SK-N-SH (cell line): ENCODE data around the gene RFX7. TPM values are rescaled to one million over a fixed set of nuclear protein-coding genes. Genes with fewer than 3 reads are reported as not detected.

ENCODE experiments used
- CTCF ChIA-PET: fragments of 300-600, 350-600 bp; formaldehyde crosslinking; extraction: SDS; loops from one replicate; lab custom pipeline; 2021; lab: Yijun Ruan, JAX
- POLR2A ChIA-PET: fragments of 350-600 bp; sonication (Branson Sonifier 250); formaldehyde crosslinking; extraction: SDS; loops from one replicate; lab custom pipeline; 2020; ENCODE audit warnings: antibody characterized with exemption, inconsistent platforms; lab: Yijun Ruan, JAX
- DNase-seq: peaks from one replicate; pipeline ENCODE4 v3.0.0; 2012
- H2AFZ ChIP-seq: fragments of 200-600 bp; sonication (generic); 2 replicates; pipeline ENCODE4 v1.8.1; 2016; ENCODE audit warnings: antibody characterized with exemption, mild to moderate bottlenecking, low read depth
- H3F3A ChIP-seq: fragments of 200-600 bp; sonication (generic); replicated peaks from 2 replicates; pipeline ENCODE3; 2016; ENCODE audit warnings: antibody characterized with exemption, mild to moderate bottlenecking; ENCODE audit not compliant: insufficient read depth
- H3K27ac ChIP-seq, 2 experiments: fragments of 200-500 bp in 1 of 2; fragments of 200-600 bp in 1 of 2; sonication (Bioruptor generic) in 1 of 2; sonication (generic), shearing (Covaris generic) in 1 of 2; 2 replicates each; pipeline versions ENCODE4 v1.5.1 to v1.6.1; 2014 to 2016; ENCODE audit warnings: low read depth in 2 of 2, inconsistent platforms in 1 of 2, low read length in 1 of 2, mild to moderate bottlenecking in 1 of 2, mixed read lengths in 1 of 2
- H3K27me3 ChIP-seq: fragments of 200-600 bp; sonication (generic), shearing (Covaris generic); 2 replicates; pipeline ENCODE4 v1.6.1; 2016; ENCODE audit warnings: mixed run types; ENCODE audit not compliant: insufficient read depth
- H3K36me3 ChIP-seq, 2 experiments: fragments of 200-500 bp in 1 of 2; fragments of 200-600 bp in 1 of 2; sonication (Bioruptor generic) in 1 of 2; sonication (generic) in 1 of 2; replicated peaks in 1 of 2; 2 replicates each; pipeline versions ENCODE3 to v1.5.1; 2014 to 2016; ENCODE audit warnings: low read length in 1 of 2, mild to moderate bottlenecking in 1 of 2; ENCODE audit not compliant: insufficient read depth in 2 of 2, control insufficient read depth in 1 of 2
- H3K4me1 ChIP-seq, 2 experiments: fragments of 200-500 bp in 1 of 2; fragments of 200-600 bp in 1 of 2; sonication (Bioruptor generic) in 1 of 2; sonication (generic), shearing (Covaris generic) in 1 of 2; 2 replicates each; pipeline versions ENCODE4 v1.5.1 to v1.6.1; 2014 to 2016; ENCODE audit warnings: low read depth in 1 of 2, low read length in 1 of 2, mixed run types in 1 of 2; ENCODE audit not compliant: insufficient read depth in 2 of 2, control insufficient read depth in 1 of 2
- H3K4me2 ChIP-seq: fragments of 200-600 bp; sonication (generic), shearing (Covaris generic); 2 replicates; pipeline ENCODE4 v1.6.1; 2017; ENCODE audit warnings: mixed run types
- H3K4me3 ChIP-seq, 2 experiments: fragments of 200-500 bp in 1 of 2; fragments of 200-600 bp in 1 of 2; sonication (Bioruptor generic) in 1 of 2; sonication (generic), shearing (Covaris generic) in 1 of 2; 2 replicates each; pipeline versions ENCODE4 v1.5.1 to v1.8.1; 2014 to 2016; ENCODE audit warnings: low read depth in 2 of 2, inconsistent platforms in 1 of 2, low read length in 1 of 2, mild to moderate bottlenecking in 1 of 2, mixed read lengths in 1 of 2, moderate library complexity in 1 of 2
- H3K79me2 ChIP-seq: fragments of 200-600 bp; sonication (generic); 2 replicates; pipeline ENCODE4 v1.8.1; 2017; ENCODE audit warnings: mild to moderate bottlenecking; ENCODE audit not compliant: insufficient read depth
- H3K9ac ChIP-seq: fragments of 200-600 bp; sonication (generic); 2 replicates; pipeline ENCODE4 v1.6.1; 2017; ENCODE audit warnings: mixed run types
- H3K9me2 ChIP-seq: fragments of 200-600 bp; sonication (generic); 2 replicates; pipeline ENCODE4 v1.6.1; 2017; ENCODE audit warnings: mixed run types
- H3K9me3 ChIP-seq: fragments of 200-600 bp; sonication (generic); 2 replicates; pipeline ENCODE4 v1.6.1; 2017; ENCODE audit warnings: mixed run types, mild to moderate bottlenecking, moderate library complexity
- H4K20me1 ChIP-seq: fragments of 200-600 bp; sonication (generic); 2 replicates; pipeline ENCODE4 v1.6.1; 2017; ENCODE audit warnings: mild to moderate bottlenecking, mixed run types; ENCODE audit not compliant: insufficient read depth
- CHD2 ChIP-seq: fragments of 150-350 bp; IDR thresholded peaks from 2 replicates; pipeline ENCODE4 v1.6.1; 2018; ENCODE audit warnings: low read length; ENCODE audit not compliant: partially characterized antibody
- CTCF ChIP-seq: fragments of 200-600 bp; sonication (generic); IDR thresholded peaks from 2 replicates; pipeline ENCODE4 v1.6.1; 2017; ENCODE audit warnings: antibody characterized with exemption, mild to moderate bottlenecking, moderate library complexity
- FOSL2 ChIP-seq: IDR thresholded peaks from 2 replicates; pipeline ENCODE4 v1.4.0; 2012; ENCODE audit warnings: low read depth, mild to moderate bottlenecking, moderate library complexity, borderline replicate concordance
- GATA2 ChIP-seq: sonication (generic); formaldehyde crosslinking; IDR thresholded peaks from 2 replicates; pipeline ENCODE4 v1.5.0; 2020; ENCODE audit warnings: mild to moderate bottlenecking, missing genetic modification reagents
- IRF3 ChIP-seq: fragments of 150-350 bp; IDR thresholded peaks from 2 replicates; pipeline ENCODE4 v1.6.1; 2016; ENCODE audit warnings: mild to moderate bottlenecking, low read depth, low read length
- JUND ChIP-seq: IDR thresholded peaks from 2 replicates; pipeline ENCODE4 v1.4.0; 2012
- MAX ChIP-seq: IDR thresholded peaks from 2 replicates; pipeline ENCODE4 v1.4.0; 2012; ENCODE audit warnings: low read depth
- RAD21 ChIP-seq: IDR thresholded peaks from 2 replicates; pipeline ENCODE4 v1.6.1; 2012; ENCODE audit warnings: mild to moderate bottlenecking, low read length
- RCOR1 ChIP-seq: fragments of 150-350 bp; IDR thresholded peaks from 2 replicates; pipeline ENCODE4 v1.6.1; 2017; ENCODE audit warnings: antibody characterized with exemption, low read length
- REST ChIP-seq: IDR thresholded peaks from 2 replicates; pipeline ENCODE4 v1.6.1; 2012; ENCODE audit warnings: mild to moderate bottlenecking, low read depth, low read length, moderate library complexity
- RFX5 ChIP-seq: IDR thresholded peaks from 2 replicates; pipeline ENCODE4 v1.6.1; 2012; ENCODE audit warnings: mild to moderate bottlenecking, improper control_type of control experiment, low read length
- SIN3A ChIP-seq: IDR thresholded peaks from 2 replicates; pipeline ENCODE4 v1.6.1; 2012; ENCODE audit warnings: low read depth, mild to moderate bottlenecking, low read length, moderate library complexity, borderline replicate concordance
- TAF1 ChIP-seq: IDR thresholded peaks from 2 replicates; pipeline ENCODE4 v1.6.1; 2012; ENCODE audit warnings: low read depth, mild to moderate bottlenecking, low read length, moderate library complexity, borderline replicate concordance
- TEAD4 ChIP-seq: IDR thresholded peaks from 2 replicates; pipeline ENCODE4 v1.4.0; 2012; ENCODE audit warnings: mild to moderate bottlenecking, borderline replicate concordance; ENCODE audit not compliant: insufficient read depth
- WGBS: methylation state at CpG from one replicate; pipeline ENCODE4 v1.1.6; 2017; ENCODE audit warnings: low lambda C conversion rate; 5-methylcytosine and 5-hydroxymethylcytosine counted together
- polyA plus RNA-seq, 3 experiments: library from polyadenylated mRNA; depleted of rRNA; stranded (reverse); fragments of >200 nt; gene quantifications; 2 replicates each; pipeline ENCODE4 v1.2.3, GENCODE V29; 2012

The RFX7 gene
- polyA plus RNA-seq, 1 of the 3 experiments (the other 2 are of a cell fraction) = 2.7 TPM

- TF ChIP-seq IRF3 = no peak
- TF ChIP-seq CHD2 = no peak
- TF ChIP-seq FOSL2 = no peak
- no peak for TF ChIP-seq JUND
- 0 out of 2 replicates have a peak, but pooled peaks have one; percentile 18 for TF ChIP-seq RAD21
Observed at GRCh38 chr15:56098195-56098863, 145.3 kb downstream of the RFX7 start (continued).

GRCh38 chr15:56095406-56095805, 148.3 kb downstream of the RFX7 start:
- CTCF ChIA-PET = no interaction called here
- H3K4me2 ChIP-seq = no peak overlapping the region
- H3K9me2 ChIP-seq = no peaks in the 10 kb centered on the region
- 64% methylated on average over 1 of the region's 1 CpG for WGBS
- H3F3A ChIP-seq = no peaks in the 10 kb centered on the region
- no peak overlapping the region for H3K4me3 ChIP-seq
- no peak overlapping the region for H3K27ac ChIP-seq
- no peaks in the 10 kb centered on the region for H3K9me3 ChIP-seq
- no peak overlapping the region for H3K9ac ChIP-seq
- H3K27me3 ChIP-seq = no peaks in the 10 kb centered on the region
- no peak overlapping the region for H2AFZ ChIP-seq
- POLR2A ChIA-PET = no interaction called here
- H4K20me1 ChIP-seq = no peaks in the 10 kb centered on the region
- no peaks in the 10 kb centered on the region; a peak in 1 of 4 replicates for H3K4me1 ChIP-seq
- no peak for TF ChIP-seq IRF3
- no peak for TF ChIP-seq FOSL2
- TF ChIP-seq RAD21 = no peak
- no peak for TF ChIP-seq CTCF
- H3K36me3 ChIP-seq = peaks cover 66 to 81% of the 10 kb centered on the region in 2 experiments
- no peaks in the 10 kb centered on the region for H3K79me2 ChIP-seq
- DNase-seq = no peak

- no peak overlapping the region for H3K9ac ChIP-seq
- no peak for DNase-seq
- H3K4me1 ChIP-seq = no peaks in the 10 kb centered on the region
- ChIA-PET CTCF (no interaction called here), POLR2A (no interaction called here)
- no peaks in the 10 kb centered on the region for H3K9me3 ChIP-seq
- H3K4me2 ChIP-seq = no peak overlapping the region
- no peak overlapping the region for H3K27ac ChIP-seq
- H3K36me3 ChIP-seq = peaks cover 70 to 77% of the 10 kb centered on the region in 2 experiments
- H3K27me3 ChIP-seq = no peaks in the 10 kb centered on the region
- WGBS = 79% methylated on average over 5 of the region's 5 CpGs
- H3K4me3 ChIP-seq = no peak overlapping the region
- H3F3A ChIP-seq = no peaks in the 10 kb centered on the region
- no peaks in the 10 kb centered on the region for H3K9me2 ChIP-seq
- H3K79me2 ChIP-seq = no peaks in the 10 kb centered on the region
- no peaks in the 10 kb centered on the region for H4K20me1 ChIP-seq
- H2AFZ ChIP-seq = no peak overlapping the region
- no peak for TF ChIP-seq FOSL2
- TF ChIP-seq TEAD4 = no peak
- TF ChIP-seq RFX5 = no peak
- no peak for TF ChIP-seq TAF1
- TF ChIP-seq REST = no peak
- TF ChIP-seq SIN3A = no peak
- TF ChIP-seq MAX = no peak
- no peak for TF ChIP-seq RAD21
- no peak for TF ChIP-seq RCOR1
- no peak for TF ChIP-seq GATA2 (CRISPR knock-in tag)
- no peak for TF ChIP-seq IRF3
Observed at GRCh38 chr15:56094171-56094570, 149.5 kb downstream of the RFX7 start.
